ENCODE data around the gene DDX31. TPM values are rescaled to one million over a fixed set of nuclear protein-coding genes. Genes with fewer than 3 reads are reported as not detected.

The DDX31 gene
- total RNA-seq, 1 experiment from 2014 or later = 28.4 TPM

DNA sequence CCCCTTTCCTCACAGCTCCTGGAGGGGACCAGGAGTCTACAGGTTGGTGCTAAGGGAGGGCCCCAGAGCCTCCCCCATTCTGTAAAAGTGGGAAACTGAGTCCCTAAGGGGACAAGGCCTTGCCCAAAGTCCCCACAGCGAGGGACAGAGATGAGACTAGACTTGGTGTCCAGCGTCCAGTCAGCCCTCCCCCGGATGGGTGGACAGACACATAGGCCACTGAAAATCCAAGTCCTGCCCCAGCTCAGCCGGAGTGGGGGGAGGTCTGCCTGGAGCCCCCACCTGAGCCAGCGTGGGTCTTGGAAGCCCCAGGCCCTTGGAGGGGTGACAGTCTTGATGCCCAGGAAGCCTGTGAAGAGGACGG lies 82.2 kb downstream of the DDX31 start:
- Histone ChIP-seq H3K79me1 (ENCODE audit: insufficient read depth, low read depth, low read length, poor library complexity, severe bottlenecking) (no peaks in the 10 kb centered on the region), H4K5ac (ENCODE audit: insufficient read length, low read depth, low read length) (no peak overlapping the region), H2AK5ac (ENCODE audit: insufficient read length, low read length) (no peak overlapping the region), H3K79me2 (ENCODE audit: insufficient read depth, low read length) (no peaks in the 10 kb centered on the region), H2BK15ac (ENCODE audit: low read depth, low read length) (no peak overlapping the region), H2AFZ (ENCODE audit: low read length) (no peak overlapping the region), H3K23ac (ENCODE audit: insufficient read length, low read depth, low read length) (no peak overlapping the region), H3K4ac (ENCODE audit: low read depth, low read length) (no peak overlapping the region), H3K14ac (ENCODE audit: insufficient read depth, low read length) (no peak overlapping the region), H3K4me1 (ENCODE audit: insufficient read depth, low read length) (peaks cover 7% of the 10 kb centered on the region; the same call in 1 of the 2 replicates), H3K9ac (ENCODE audit: extremely low read depth, insufficient read length, low read length) (no peak overlapping the region), H3K18ac (ENCODE audit: insufficient read length, low read depth, low read length) (no peak overlapping the region), H2BK12ac (ENCODE audit: insufficient read length, low read depth, low read length) (no peak overlapping the region), H4K91ac (ENCODE audit: insufficient read length, low read depth, low read length) (no peak overlapping the region), H4K20me1 (ENCODE audit: control insufficient read depth, insufficient read depth, insufficient read length) (no peaks in the 10 kb centered on the region), H2BK20ac (ENCODE audit: low read depth, low read length, poor library complexity, severe bottlenecking) (no peak overlapping the region), H3K56ac (ENCODE audit: insufficient read length, low read depth, low read length) (no peak overlapping the region), H3K9me3 (ENCODE audit: control insufficient read depth, low read depth, low read length) (no peaks in the 10 kb centered on the region), H3K27ac (ENCODE audit: insufficient read length, low read depth, low read length) (no peak overlapping the region), H3K4me2 (ENCODE audit: insufficient read depth, insufficient read length, low read length) (no peak overlapping the region), H3K27me3 (ENCODE audit: insufficient read depth, low read length) (peaks cover 95% of the 10 kb centered on the region), H3K23me2 (ENCODE audit: insufficient read length, low read depth, low read length, poor library complexity, severe bottlenecking) (peaks cover 23% of the 10 kb centered on the region), H3T11ph (ENCODE audit: low read length) (no peak overlapping the region), H2BK120ac (ENCODE audit: low read depth, low read length, poor library complexity, severe bottlenecking) (no peak overlapping the region), H4K8ac (replicated peaks; ENCODE audit: insufficient read length, low read depth, low read length) (no peak overlapping the region), H2BK5ac (ENCODE audit: insufficient read length, low read length) (no peak overlapping the region)
- Mint-ChIP-seq H3K4me3 (no peak overlapping the region), H3K9me3 (peaks cover 3 to 7% of the 10 kb centered on the region in 2 experiments; a peak in 2 of 5 replicates), H3K27ac (no peak overlapping the region), H3K4me1 (peaks cover 37 to 64% of the 10 kb centered on the region in 2 experiments), H3K27me3 (ENCODE audit: low read depth) (peaks cover 95% of the 10 kb centered on the region), H3K36me3 (ENCODE audit: insufficient read depth in 1 of 3, low read depth in 3 of 3) (no peaks in the 10 kb centered on the region)
- WGBS (ENCODE audit: extremely low coverage, insufficient read length, low lambda C conversion rate) = no CpG with 5 or more reads among the region's 6 CpGs
- TF ChIP-seq, protein P1, sequence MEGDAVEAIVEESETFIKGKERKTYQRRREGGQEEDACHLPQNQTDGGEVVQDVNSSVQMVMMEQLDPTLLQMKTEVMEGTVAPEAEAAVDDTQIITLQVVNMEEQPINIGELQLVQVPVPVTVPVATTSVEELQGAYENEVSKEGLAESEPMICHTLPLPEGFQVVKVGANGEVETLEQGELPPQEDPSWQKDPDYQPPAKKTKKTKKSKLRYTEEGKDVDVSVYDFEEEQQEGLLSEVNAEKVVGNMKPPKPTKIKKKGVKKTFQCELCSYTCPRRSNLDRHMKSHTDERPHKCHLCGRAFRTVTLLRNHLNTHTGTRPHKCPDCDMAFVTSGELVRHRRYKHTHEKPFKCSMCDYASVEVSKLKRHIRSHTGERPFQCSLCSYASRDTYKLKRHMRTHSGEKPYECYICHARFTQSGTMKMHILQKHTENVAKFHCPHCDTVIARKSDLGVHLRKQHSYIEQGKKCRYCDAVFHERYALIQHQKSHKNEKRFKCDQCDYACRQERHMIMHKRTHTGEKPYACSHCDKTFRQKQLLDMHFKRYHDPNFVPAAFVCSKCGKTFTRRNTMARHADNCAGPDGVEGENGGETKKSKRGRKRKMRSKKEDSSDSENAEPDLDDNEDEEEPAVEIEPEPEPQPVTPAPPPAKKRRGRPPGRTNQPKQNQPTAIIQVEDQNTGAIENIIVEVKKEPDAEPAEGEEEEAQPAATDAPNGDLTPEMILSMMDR (conservative IDR thresholded peaks at IDR 0.05) = no peak
- DNase-seq = no peak
